ENCODE data around the gene FMR1.

The FMR1 gene

GRCh38 chrX:147911192-147912022 lies at the start of gene FMR1:
FMR1 (plus strand) TSS chrX:147911919; CDS start chrX:147912180, 261 bp downstream.
- in situ Hi-C loops (cut with MboI; ENCODE audit: low sequenced_read_pairs), result no loop called here

- in situ Hi-C loops (cut with MboI; ENCODE audit: low sequenced_read_pairs), result no loop called here
Measured at GRCh38 chrX:147875866-147876596, 35.7 kb upstream of the FMR1 start.

- in situ Hi-C loops (cut with MboI; ENCODE audit: low sequenced_read_pairs), result no loop called here
Measured at GRCh38 chrX:147876849-147877646, 34.7 kb upstream of the FMR1 start.

- in situ Hi-C loops (cut with MboI; ENCODE audit: low sequenced_read_pairs), result no loop called here
Measured at GRCh38 chrX:147877726-147878125, 34.0 kb upstream of the FMR1 start.

- in situ Hi-C loops (cut with MboI; ENCODE audit: low sequenced_read_pairs), result no loop called here
Measured at GRCh38 chrX:147884958-147885357, 26.8 kb upstream of the FMR1 start.

- in situ Hi-C loops (cut with MboI; ENCODE audit: low sequenced_read_pairs), result no loop called here
Measured at GRCh38 chrX:147890756-147891155, 21.0 kb upstream of the FMR1 start.

GRCh38 chrX:147891896-147892295 lies 19.8 kb upstream of the FMR1 start:
- in situ Hi-C loops (cut with MboI; ENCODE audit: low sequenced_read_pairs), result no loop called here

GRCh38 chrX:147893741-147894140 lies 18.0 kb upstream of the FMR1 start:
- in situ Hi-C loops (cut with MboI; ENCODE audit: low sequenced_read_pairs), result no loop called here

- in situ Hi-C loops (cut with MboI; ENCODE audit: low sequenced_read_pairs), result no loop called here
Measured at GRCh38 chrX:147894366-147894963, 17.3 kb upstream of the FMR1 start.

- in situ Hi-C loops (cut with MboI; ENCODE audit: low sequenced_read_pairs), result no loop called here
Measured at GRCh38 chrX:147897117-147897516, 14.6 kb upstream of the FMR1 start.

GRCh38 chrX:147898951-147899350 lies 12.8 kb upstream of the FMR1 start:
- in situ Hi-C loops (cut with MboI; ENCODE audit: low sequenced_read_pairs), result no loop called here

GRCh38 chrX:147899379-147900114 lies 12.2 kb upstream of the FMR1 start:
- in situ Hi-C loops (cut with MboI; ENCODE audit: low sequenced_read_pairs), result no loop called here

GRCh38 chrX:147900349-147900748 lies 11.4 kb upstream of the FMR1 start:
- in situ Hi-C loops (cut with MboI; ENCODE audit: low sequenced_read_pairs), result no loop called here

GRCh38 chrX:147901461-147902126 lies 10.1 kb upstream of the FMR1 start:
- in situ Hi-C loops (cut with MboI; ENCODE audit: low sequenced_read_pairs), result no loop called here

GRCh38 chrX:147902270-147902669 lies 9.4 kb upstream of the FMR1 start:
- in situ Hi-C loops (cut with MboI; ENCODE audit: low sequenced_read_pairs), result no loop called here

- in situ Hi-C loops (cut with MboI; ENCODE audit: low sequenced_read_pairs), result no loop called here
Measured at GRCh38 chrX:147908106-147908505, 3.6 kb upstream of the FMR1 start.

GRCh38 chrX:147910607-147911006 lies 1.1 kb upstream of the FMR1 start:
- in situ Hi-C loops (cut with MboI; ENCODE audit: low sequenced_read_pairs), result no loop called here

GRCh38 chrX:147912093-147912801 lies 528 bp downstream of the FMR1 start:
- in situ Hi-C loops (cut with MboI; ENCODE audit: low sequenced_read_pairs), result no loop called here

- in situ Hi-C loops (cut with MboI; ENCODE audit: low sequenced_read_pairs), result no loop called here
Measured at GRCh38 chrX:147913570-147913969, 1.9 kb downstream of the FMR1 start.

Data from HL-60/S4 (cell line).